Measurements from ENCODE around the gene HNRNPM.
A peak's percentile ranks its signal among the peaks of the same experiment; 100 is the strongest.
"Not testable (repeated sequence)": the region's sequence is repeated elsewhere in the genome, so short reads cannot be mapped to it uniquely, and the experiment has no call there.

The HNRNPM gene

GRCh38 chr19:8513036-8513686, 68.4 kb downstream of the HNRNPM start:
- no peak for DNase-seq

GRCh38 chr19:8513687-8514504, 69.1 kb downstream of the HNRNPM start, which contains the start of gene ZNF414:
ZNF414 (minus strand) TSS chr19:8514167; CDS start chr19:8514046, 121 bp downstream.
- DNase-seq = peak; percentile 97 to 98

GRCh38 chr19:8514505-8515009, 69.8 kb downstream of the HNRNPM start:
- not testable (repeated sequence) for DNase-seq

GRCh38 chr19:8515317-8515716, 70.5 kb downstream of the HNRNPM start:
- peak; percentile 94 to 95 for DNase-seq

- peak; percentile 88 to 91 for DNase-seq
Measured at GRCh38 chr19:8517551-8518442, 73.0 kb downstream of the HNRNPM start.

GRCh38 chr19:8518536-8518935, 73.8 kb downstream of the HNRNPM start:
- no peak for DNase-seq

GRCh38 chr19:8519388-8519787, 74.6 kb downstream of the HNRNPM start:
- DNase-seq = no peak

- no peak for DNase-seq
Measured at GRCh38 chr19:8525401-8525684, 80.6 kb downstream of the HNRNPM start.

- no peak for DNase-seq
Measured at GRCh38 chr19:8526345-8527091, 81.7 kb downstream of the HNRNPM start.

GRCh38 chr19:8528500-8528899, 83.7 kb downstream of the HNRNPM start:
- DNase-seq = no peak

- DNase-seq = no peak
Measured at GRCh38 chr19:8529369-8530006, 84.7 kb downstream of the HNRNPM start.

- DNase-seq = no peak
Measured at GRCh38 chr19:8530061-8530679, 85.4 kb downstream of the HNRNPM start.

- no peak for DNase-seq
Measured at GRCh38 chr19:8531470-8531869, 86.7 kb downstream of the HNRNPM start.

- DNase-seq = no peak
Measured at GRCh38 chr19:8532225-8532624, 87.5 kb downstream of the HNRNPM start.

- no peak for DNase-seq
Measured at GRCh38 chr19:8536282-8536681, 91.5 kb downstream of the HNRNPM start.

GRCh38 chr19:8537099-8537498, 92.3 kb downstream of the HNRNPM start:
- DNase-seq = no peak

All from inflammatory macrophage (primary cell).